HCT116 (cell line): ENCODE data around the gene JSRP1.

ENCODE experiments used
- CTCF ChIP-seq, 3 experiments: fragments of 200-600 bp in 1 of 3; sonication (generic) in 1 of 3; IDR thresholded peaks in 2 of 3; conservative IDR thresholded peaks in 1 of 3; 2 replicates each; pipeline ENCODE4 v1.5.1; 2012 to 2017; ENCODE audit warnings: low read depth in 2 of 3, low read length in 2 of 3, antibody characterized with exemption in 1 of 3, borderline replicate concordance in 1 of 3, control low read depth in 1 of 3, mild to moderate bottlenecking in 1 of 3, mixed read lengths in 1 of 3, mixed run types in 1 of 3, moderate library complexity in 1 of 3; ENCODE audit not compliant: insufficient read depth in 1 of 3
- ELF1 ChIP-seq: IDR thresholded peaks from 2 replicates; pipeline ENCODE4 v1.6.1; 2012; ENCODE audit warnings: low read depth, borderline replicate concordance
- EZH2 ChIP-seq: fragments of 200-600 bp; sonication (generic); IDR thresholded peaks from 2 replicates; pipeline ENCODE4 v1.6.1; 2017; ENCODE audit warnings: antibody characterized with exemption, mixed run types
- EZH2phosphoT487 ChIP-seq: fragments of 200-600 bp; IDR thresholded peaks from 2 replicates; pipeline ENCODE4 v1.6.1; 2018; ENCODE audit warnings: antibody characterized with exemption, borderline replicate concordance
- JUND ChIP-seq: IDR thresholded peaks from 2 replicates; pipeline ENCODE4 v1.6.1; 2012
- POLR2A ChIP-seq: IDR thresholded peaks from 2 replicates; pipeline ENCODE4 v1.7.0; 2011; ENCODE audit warnings: borderline replicate concordance; ENCODE audit not compliant: insufficient read depth, insufficient read length; ENCODE audit errors: extremely low read depth
- POLR2AphosphoS5 ChIP-seq: IDR thresholded peaks from 2 replicates; pipeline ENCODE4 v1.6.1; 2011; ENCODE audit warnings: mild to moderate bottlenecking, low read depth, low read length, moderate library complexity
- RAD21 ChIP-seq: IDR thresholded peaks from 2 replicates; pipeline ENCODE4 v1.6.1; 2012; ENCODE audit warnings: low read depth, mild to moderate bottlenecking
- SIN3A ChIP-seq: IDR thresholded peaks from 2 replicates; pipeline ENCODE4 v1.6.1; 2012; ENCODE audit warnings: low read depth
- SRF ChIP-seq: IDR thresholded peaks from 2 replicates; pipeline ENCODE4 v1.6.1; 2012; ENCODE audit warnings: low read depth
- YY1 ChIP-seq: IDR thresholded peaks from 2 replicates; pipeline ENCODE4 v1.6.1; 2011; ENCODE audit warnings: low read length, low read depth, moderate library complexity, mild to moderate bottlenecking; ENCODE audit not compliant: insufficient replicate concordance; ENCODE audit errors: extremely low read depth
- TF ChIP-seq, protein P1 (sequence below): IDR thresholded peaks from 2 replicates; pipeline ENCODE4 v1.6.1; 2012
- TF ChIP-seq, protein P2 (sequence below): IDR thresholded peaks from 2 replicates; pipeline ENCODE4 v1.6.1; 2012
- TF ChIP-seq, protein P3 (sequence below): IDR thresholded peaks from 2 replicates; pipeline ENCODE4 v1.6.1; 2012; ENCODE audit warnings: low read depth

DNA sequence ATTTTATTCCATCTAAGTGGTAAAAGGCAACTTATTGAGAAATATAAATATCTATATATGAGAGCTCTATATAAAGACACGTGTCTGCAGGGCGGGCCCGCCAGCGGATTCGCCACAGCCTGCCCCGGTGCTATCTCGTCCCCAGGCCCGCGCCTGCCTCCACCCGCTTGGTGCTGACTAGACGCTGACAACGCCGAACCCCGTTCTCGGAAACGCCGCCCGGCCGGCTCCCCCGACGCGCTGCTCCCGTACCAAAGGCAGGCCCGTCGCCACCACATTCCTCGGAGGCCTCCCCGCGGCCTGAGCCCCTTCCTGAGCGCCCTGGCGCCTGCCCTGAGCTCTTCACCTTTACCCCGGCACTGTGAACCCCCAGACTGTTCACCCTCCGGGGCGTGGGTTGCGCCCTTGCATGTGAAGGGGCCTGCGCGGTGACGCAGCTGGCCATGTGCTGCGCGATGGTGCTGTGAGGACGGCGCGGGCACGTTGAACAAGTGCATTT lies 26.1 kb downstream of the JSRP1 start:
- TF ChIP-seq ELF1 (no peak), CTCF (IDR thresholded peaks at IDR 0.05 in 2 of 3, conservative IDR thresholded peaks at IDR 0.05 in 1 of 3; ENCODE audit: borderline replicate concordance in 1 of 3, insufficient read depth in 1 of 3, low read depth in 2 of 3, low read length in 2 of 3) (no peak), SIN3A (no peak), EZH2 (no peak), SRF (no peak), POLR2A (no peak), POLR2AphosphoS5 (no peak), JUND (no peak), EZH2phosphoT487 (no peak), RAD21 (no peak), YY1 (no peak)
- TF ChIP-seq, protein P1, sequence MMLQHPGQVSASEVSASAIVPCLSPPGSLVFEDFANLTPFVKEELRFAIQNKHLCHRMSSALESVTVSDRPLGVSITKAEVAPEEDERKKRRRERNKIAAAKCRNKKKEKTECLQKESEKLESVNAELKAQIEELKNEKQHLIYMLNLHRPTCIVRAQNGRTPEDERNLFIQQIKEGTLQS: no peak
- TF ChIP-seq, protein P2, sequence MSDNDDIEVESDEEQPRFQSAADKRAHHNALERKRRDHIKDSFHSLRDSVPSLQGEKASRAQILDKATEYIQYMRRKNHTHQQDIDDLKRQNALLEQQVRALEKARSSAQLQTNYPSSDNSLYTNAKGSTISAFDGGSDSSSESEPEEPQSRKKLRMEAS: no peak
- TF ChIP-seq, protein P3, sequence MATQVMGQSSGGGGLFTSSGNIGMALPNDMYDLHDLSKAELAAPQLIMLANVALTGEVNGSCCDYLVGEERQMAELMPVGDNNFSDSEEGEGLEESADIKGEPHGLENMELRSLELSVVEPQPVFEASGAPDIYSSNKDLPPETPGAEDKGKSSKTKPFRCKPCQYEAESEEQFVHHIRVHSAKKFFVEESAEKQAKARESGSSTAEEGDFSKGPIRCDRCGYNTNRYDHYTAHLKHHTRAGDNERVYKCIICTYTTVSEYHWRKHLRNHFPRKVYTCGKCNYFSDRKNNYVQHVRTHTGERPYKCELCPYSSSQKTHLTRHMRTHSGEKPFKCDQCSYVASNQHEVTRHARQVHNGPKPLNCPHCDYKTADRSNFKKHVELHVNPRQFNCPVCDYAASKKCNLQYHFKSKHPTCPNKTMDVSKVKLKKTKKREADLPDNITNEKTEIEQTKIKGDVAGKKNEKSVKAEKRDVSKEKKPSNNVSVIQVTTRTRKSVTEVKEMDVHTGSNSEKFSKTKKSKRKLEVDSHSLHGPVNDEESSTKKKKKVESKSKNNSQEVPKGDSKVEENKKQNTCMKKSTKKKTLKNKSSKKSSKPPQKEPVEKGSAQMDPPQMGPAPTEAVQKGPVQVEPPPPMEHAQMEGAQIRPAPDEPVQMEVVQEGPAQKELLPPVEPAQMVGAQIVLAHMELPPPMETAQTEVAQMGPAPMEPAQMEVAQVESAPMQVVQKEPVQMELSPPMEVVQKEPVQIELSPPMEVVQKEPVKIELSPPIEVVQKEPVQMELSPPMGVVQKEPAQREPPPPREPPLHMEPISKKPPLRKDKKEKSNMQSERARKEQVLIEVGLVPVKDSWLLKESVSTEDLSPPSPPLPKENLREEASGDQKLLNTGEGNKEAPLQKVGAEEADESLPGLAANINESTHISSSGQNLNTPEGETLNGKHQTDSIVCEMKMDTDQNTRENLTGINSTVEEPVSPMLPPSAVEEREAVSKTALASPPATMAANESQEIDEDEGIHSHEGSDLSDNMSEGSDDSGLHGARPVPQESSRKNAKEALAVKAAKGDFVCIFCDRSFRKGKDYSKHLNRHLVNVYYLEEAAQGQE: no peak
